ENCODE data around the gene TNFSF15. TPM values are rescaled to one million over a fixed set of nuclear protein-coding genes. Genes with fewer than 3 reads are reported as not detected.

TNFSF15 gene
- total and polyA plus RNA-seq, 4 experiments from 2014 or later = 0.06 to 0.11 TPM; not detected in 2

DNA sequence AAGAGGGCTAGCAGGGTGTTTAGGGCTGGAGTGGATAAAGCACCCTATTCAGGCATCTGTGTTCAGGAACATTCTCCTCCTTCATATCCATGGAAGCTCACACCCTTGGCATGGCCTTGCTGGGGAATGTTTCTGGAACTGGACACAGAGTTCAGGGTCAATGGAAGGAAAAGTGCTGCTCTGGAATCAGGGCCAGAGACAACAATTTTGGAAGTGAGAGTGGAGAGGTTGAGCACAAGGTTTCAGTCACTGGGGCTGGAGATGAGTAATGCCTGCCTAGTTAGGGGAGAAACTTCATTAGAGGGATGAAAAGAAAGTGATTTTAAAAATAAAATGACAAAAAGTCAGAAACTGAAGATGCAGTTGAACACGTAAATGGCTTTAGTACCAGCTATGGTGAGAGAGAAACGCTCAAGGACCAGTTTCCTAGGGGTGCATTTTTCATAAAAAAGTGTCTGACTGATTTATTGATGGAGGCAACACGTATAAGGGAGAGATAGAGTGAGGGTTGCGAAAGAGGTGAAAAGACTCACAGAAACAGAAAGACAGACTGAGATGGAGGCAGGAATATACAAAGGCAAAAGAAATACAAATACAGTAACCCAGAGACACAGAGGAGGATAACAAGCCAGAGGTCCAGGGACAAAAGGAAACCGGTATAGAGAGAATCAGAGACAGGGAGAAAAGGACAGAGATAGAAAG lies 8.0 kb upstream of the TNFSF15 start:
- POLR2A ChIA-PET (ENCODE audit: partially characterized antibody) = no interaction called here
- Mint-ChIP-seq H3K27me3 (no peaks in the 10 kb centered on the region), H3K4me1 (peaks cover 0 to 3% (median 0%) of the 10 kb centered on the region in 4 donors), H3K9me3 (peaks cover 0 to 7% (median under 1%) of the 10 kb centered on the region in 8 donors), H3K36me3 (peaks cover 0 to 6% of the 10 kb centered on the region in 2 donors), H3K27ac (peak overlapping the region in 1 of 7 donors; percentile 5), H3K4me3 (no peak overlapping the region)
- H3K4me3 ChIP-seq (ENCODE audit: low read length in 2 of 2) = no peak overlapping the region
- no peaks in the 10 kb centered on the region for H3K27me3 ChIP-seq (ENCODE audit: insufficient read depth, low read length)
- no peaks in the 10 kb centered on the region for H3K4me1 ChIP-seq (ENCODE audit: insufficient read depth, low read length)
- no peaks in the 10 kb centered on the region for H3K9me3 ChIP-seq (ENCODE audit: control insufficient read depth in 1 of 2, low read length in 2 of 2)
- no peak overlapping the region for H3K27ac ChIP-seq (ENCODE audit: low read depth, low read length)
- CTCF ChIA-PET (ENCODE audit: partially characterized antibody) = no interaction called here
- intact Hi-C loops (cut with micrococcal nuclease) = no loop called here
- DNase-seq = no peak
- no peaks in the 10 kb centered on the region for H3K36me3 ChIP-seq (ENCODE audit: insufficient read depth, low read length)

- DNase-seq = no peak
These were observed 6.3 kb upstream of the TNFSF15 start for GRCh38 chr9:114811966-114812636.

DNA sequence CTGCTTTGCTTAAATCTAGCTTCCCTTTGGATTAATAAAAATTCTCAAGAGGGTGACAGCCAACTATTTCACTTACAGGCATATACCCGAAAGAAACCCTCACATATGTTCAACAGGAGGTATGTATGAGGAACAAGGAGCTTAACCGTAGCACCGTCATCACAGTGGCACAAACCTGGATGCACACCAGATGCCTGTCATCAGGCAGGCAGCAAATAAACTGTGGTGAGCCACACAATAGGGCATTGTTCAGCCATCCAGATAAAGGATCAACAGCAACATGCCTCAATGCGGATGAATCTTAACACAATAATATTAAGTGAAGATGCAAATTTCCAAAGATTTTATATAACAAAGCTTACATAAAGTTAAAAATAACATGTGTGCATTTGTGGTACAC lies 5.5 kb upstream of the TNFSF15 start:
- Mint-ChIP-seq H3K27me3 (no peaks in the 10 kb centered on the region), H3K9me3 (peaks cover 0 to 7% (median under 1%) of the 10 kb centered on the region in 8 donors), H3K36me3 (peaks cover 0 to 6% of the 10 kb centered on the region in 2 donors), H3K4me3 (no peak overlapping the region), H3K27ac (no peak overlapping the region), H3K4me1 (peaks cover 10 to 16% (median 16%) of the 10 kb centered on the region in 4 donors)
- CTCF ChIA-PET (ENCODE audit: partially characterized antibody) = interaction anchor here (1.2 to 1.3 kb wide), 2 partner anchors 14 to 16 kb away, joined by 3 to 4 read pairs; no protein-coding TSS in a partner anchor
- no peak overlapping the region for H3K27ac ChIP-seq (ENCODE audit: low read depth, low read length)
- DNase-seq = no peak
- no peaks in the 10 kb centered on the region for H3K36me3 ChIP-seq (ENCODE audit: insufficient read depth, low read length)
- POLR2A ChIA-PET (ENCODE audit: partially characterized antibody) = no interaction called here
- intact Hi-C loops (cut with micrococcal nuclease) = no loop called here
- peaks cover 12% of the 10 kb centered on the region for H3K4me1 ChIP-seq (ENCODE audit: insufficient read depth, low read length)
- H3K9me3 ChIP-seq (ENCODE audit: control insufficient read depth in 1 of 2, low read length in 2 of 2) = no peaks in the 10 kb centered on the region
- H3K4me3 ChIP-seq (ENCODE audit: low read length in 2 of 2) = no peak overlapping the region
- no peaks in the 10 kb centered on the region for H3K27me3 ChIP-seq (ENCODE audit: insufficient read depth, low read length)

More at GRCh38 chr9:114811966-114812636, 6.3 kb upstream of the TNFSF15 start:
- peaks cover 0 to 6% of the 10 kb centered on the region in 2 donors for H3K36me3 Mint-ChIP-seq
- no peak overlapping the region for H3K4me3 Mint-ChIP-seq
- H3K4me1 ChIP-seq (ENCODE audit: insufficient read depth, low read length) = peaks cover 4% of the 10 kb centered on the region
- POLR2A ChIA-PET (ENCODE audit: partially characterized antibody) = no interaction called here
- H3K27ac ChIP-seq (ENCODE audit: low read depth, low read length) = no peak overlapping the region
- no peaks in the 10 kb centered on the region for H3K9me3 ChIP-seq (ENCODE audit: control insufficient read depth in 1 of 2, low read length in 2 of 2)
- no peaks in the 10 kb centered on the region for H3K27me3 Mint-ChIP-seq
- H3K36me3 ChIP-seq (ENCODE audit: insufficient read depth, low read length) = no peaks in the 10 kb centered on the region
- H3K27ac Mint-ChIP-seq = no peak overlapping the region
- CTCF ChIA-PET (ENCODE audit: partially characterized antibody) = interaction anchor here (1.0 to 1.3 kb wide), 3 partner anchors 9 to 13 kb away, joined by 3 to 5 read pairs (median 3); no protein-coding TSS in a partner anchor
- H3K4me1 Mint-ChIP-seq = peaks cover 4 to 10% (median 8%) of the 10 kb centered on the region in 4 donors
- intact Hi-C loops (cut with micrococcal nuclease) = no loop called here
- no peaks in the 10 kb centered on the region for H3K27me3 ChIP-seq (ENCODE audit: insufficient read depth, low read length)
- peaks cover 0 to 7% (median under 1%) of the 10 kb centered on the region in 8 donors for H3K9me3 Mint-ChIP-seq
- no peak overlapping the region for H3K4me3 ChIP-seq (ENCODE audit: low read length in 2 of 2)

DNA sequence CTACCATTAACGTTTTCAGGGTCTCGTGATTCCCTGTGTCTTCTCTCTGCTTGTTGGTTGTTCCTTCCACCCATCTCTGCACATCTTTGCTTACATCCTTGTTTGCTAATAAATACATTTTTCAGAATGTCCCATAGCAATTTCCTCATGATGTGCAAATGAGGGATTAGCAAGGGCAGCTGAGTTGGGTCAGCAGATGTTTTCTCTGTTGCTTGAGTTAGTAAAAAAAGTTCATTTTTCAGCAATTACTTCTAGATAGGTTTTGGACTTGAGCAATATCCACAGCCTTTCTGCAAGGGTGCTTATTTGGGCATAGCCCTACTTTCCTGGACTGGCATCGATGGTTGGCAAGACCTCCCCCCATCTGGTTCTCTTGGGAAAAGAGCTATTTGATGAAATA lies 4.8 kb upstream of the TNFSF15 start:
- Histone ChIP-seq H3K4me3 (ENCODE audit: low read length in 2 of 2) (no peak overlapping the region), H3K27ac (ENCODE audit: low read depth, low read length) (no peak overlapping the region), H3K4me1 (ENCODE audit: insufficient read depth, low read length) (peaks cover 19% of the 10 kb centered on the region), H3K9me3 (ENCODE audit: control insufficient read depth in 1 of 2, low read length in 2 of 2) (no peaks in the 10 kb centered on the region), H3K36me3 (ENCODE audit: insufficient read depth, low read length) (no peaks in the 10 kb centered on the region), H3K27me3 (ENCODE audit: insufficient read depth, low read length) (no peaks in the 10 kb centered on the region)
- POLR2A ChIA-PET (ENCODE audit: partially characterized antibody) = no interaction called here
- Mint-ChIP-seq H3K36me3 (peaks cover 0 to 6% of the 10 kb centered on the region in 2 donors), H3K27ac (no peak overlapping the region), H3K9me3 (peaks cover 0 to 7% (median under 1%) of the 10 kb centered on the region in 8 donors), H3K27me3 (no peaks in the 10 kb centered on the region), H3K4me1 (peaks cover 17 to 23% (median 21%) of the 10 kb centered on the region in 4 donors), H3K4me3 (no peak overlapping the region)
- intact Hi-C loops (cut with micrococcal nuclease) = no loop called here
- CTCF ChIA-PET (ENCODE audit: partially characterized antibody) = interaction anchor here (1.2 to 1.3 kb wide), 2 partner anchors 14 to 17 kb away, joined by 3 to 4 read pairs; no protein-coding TSS in a partner anchor
- no peak for DNase-seq

GRCh38 chr9:114806526-114806900 lies 674 bp upstream of the TNFSF15 start:
- ChIA-PET POLR2A (ENCODE audit: partially characterized antibody) (interaction anchor here (1.2 kb wide), 1 partner anchor 130 kb away, joined by 3 read pairs; no protein-coding TSS in a partner anchor), CTCF (ENCODE audit: partially characterized antibody) (interaction anchor here (1.3 to 1.7 kb wide), 3 partner anchors 17 to 103 kb away, joined by 3 to 6 read pairs (median 4); no protein-coding TSS in a partner anchor)
- Mint-ChIP-seq H3K9me3 (no peaks in the 10 kb centered on the region), H3K4me1 (peaks cover 21 to 25% (median 23%) of the 10 kb centered on the region in 4 donors), H3K27ac (peak overlapping the region in 5 of 7 donors; percentile 14 to 85 (median 74)), H3K36me3 (no peaks in the 10 kb centered on the region), H3K27me3 (no peaks in the 10 kb centered on the region), H3K4me3 (peak overlapping the region in 7 of 8 donors; percentile 57 to 84 (median 66))
- Histone ChIP-seq H3K36me3 (ENCODE audit: insufficient read depth, low read length) (no peaks in the 10 kb centered on the region), H3K4me1 (ENCODE audit: insufficient read depth, low read length) (peaks cover 21% of the 10 kb centered on the region), H3K27ac (ENCODE audit: low read depth, low read length) (no peak overlapping the region), H3K9me3 (ENCODE audit: control insufficient read depth in 1 of 2, low read length in 2 of 2) (no peaks in the 10 kb centered on the region), H3K27me3 (ENCODE audit: insufficient read depth, low read length) (no peaks in the 10 kb centered on the region), H3K4me3 (ENCODE audit: low read length in 2 of 2) (no peak overlapping the region)
- DNase-seq = no peak
- intact Hi-C loops (cut with micrococcal nuclease) = no loop called here

- intact Hi-C loops (cut with micrococcal nuclease) = no loop called here
- ChIA-PET POLR2A (ENCODE audit: partially characterized antibody) (no interaction called here), CTCF (ENCODE audit: partially characterized antibody) (no interaction called here)
- no peaks in the 10 kb centered on the region for H3K27me3 Mint-ChIP-seq
- H3K9me3 Mint-ChIP-seq = no peaks in the 10 kb centered on the region
- no peak overlapping the region for H3K27ac Mint-ChIP-seq
- Histone ChIP-seq H3K4me3 (ENCODE audit: low read length in 2 of 2) (no peak overlapping the region), H3K27me3 (ENCODE audit: insufficient read depth, low read length) (no peaks in the 10 kb centered on the region), H3K27ac (ENCODE audit: low read depth, low read length) (no peak overlapping the region), H3K36me3 (ENCODE audit: insufficient read depth, low read length) (no peaks in the 10 kb centered on the region), H3K4me1 (ENCODE audit: insufficient read depth, low read length) (peaks cover 21% of the 10 kb centered on the region), H3K9me3 (ENCODE audit: control insufficient read depth in 1 of 2, low read length in 2 of 2) (no peaks in the 10 kb centered on the region)
- H3K4me1 Mint-ChIP-seq = peaks cover 23 to 25% (median 24%) of the 10 kb centered on the region in 4 donors
- no peak overlapping the region for H3K4me3 Mint-ChIP-seq
- DNase-seq = no peak
- H3K36me3 Mint-ChIP-seq = no peaks in the 10 kb centered on the region
These were observed 1.3 kb downstream of the TNFSF15 start for GRCh38 chr9:114804505-114804904.
